Fibroblast of the aortic adventitia (primary cell): Measurements from ENCODE around the gene MRGPRG. TPM values are rescaled to one million over a fixed set of nuclear protein-coding genes. Genes with fewer than 3 reads are reported as not detected.

Experiments used
- DNase-seq: peaks from one replicate; pipeline ENCODE4 v3.0.0-alpha.2; 2010; ENCODE audit warnings: low read depth
- H3K4me3 ChIP-seq: 2 replicates; pipeline ENCODE4 v1.5.1; 2011; ENCODE audit warnings: low read depth, mild to moderate bottlenecking, control low read depth, low read length, moderate library complexity
- CTCF ChIP-seq: IDR thresholded peaks from 2 replicates; pipeline ENCODE4 v1.5.1; 2011; ENCODE audit warnings: mild to moderate bottlenecking, low read length, control low read depth, inconsistent platforms; ENCODE audit not compliant: insufficient read depth
- total RNA-seq: library from RNA; depleted of rRNA; stranded (reverse); fragments of >200 nt; gene quantifications from 2 replicates; pipeline ENCODE4 v1.2.3, GENCODE V29; 2012; ENCODE audit warnings: low replicate concordance

Gene MRGPRG
- total RNA-seq, 1 donor, result not detected

GRCh38 chr11:3224401-3225057, 5.9 kb upstream of the MRGPRG start:
- H3K4me3 ChIP-seq, result no peak overlapping the region
- no peak for DNase-seq
- no peak for TF ChIP-seq CTCF

GRCh38 chr11:3223932-3224381, 5.3 kb upstream of the MRGPRG start:
- H3K4me3 ChIP-seq, result no peak overlapping the region
- DNase-seq, result no peak
- no peak for TF ChIP-seq CTCF

GRCh38 chr11:3222941-3223915, 4.6 kb upstream of the MRGPRG start:
- H3K4me3 ChIP-seq, result no peak overlapping the region
- no peak for TF ChIP-seq CTCF
- DNase-seq, result no peak

- no peak for TF ChIP-seq CTCF
- no peak overlapping the region for H3K4me3 ChIP-seq
- DNase-seq, result no peak
These were observed 3.6 kb upstream of the MRGPRG start for GRCh38 chr11:3222003-3222855.

- TF ChIP-seq CTCF, result no peak
- DNase-seq, result peak; percentile 23
- H3K4me3 ChIP-seq, result no peak overlapping the region
These were observed 2.9 kb upstream of the MRGPRG start for GRCh38 chr11:3221408-3222002.
